Esophagus squamous epithelium (tissue), 4 donors: ENCODE results near the gene IL10RA.

Experiments
- POLR2A ChIP-seq, 4 donors: fragments of 450-650 bp; IDR thresholded peaks; one replicate each; pipeline ENCODE4 v1.6.1; 2017; ENCODE audit warnings: antibody characterized with exemption in 4 of 4, mild to moderate bottlenecking in 4 of 4, moderate library complexity in 3 of 4
- TF ChIP-seq, protein P1 (sequence below), 6 experiments: fragments of 450-650 bp in 4 of 6; fragments of 200-600 bp in 2 of 6; sonication (generic) in 2 of 6; IDR thresholded peaks; one replicate each; pipeline ENCODE4 v1.5.1; 2016 to 2019; ENCODE audit warnings: antibody characterized with exemption in 6 of 6, mild to moderate bottlenecking in 4 of 6, moderate library complexity in 4 of 6

DNA sequence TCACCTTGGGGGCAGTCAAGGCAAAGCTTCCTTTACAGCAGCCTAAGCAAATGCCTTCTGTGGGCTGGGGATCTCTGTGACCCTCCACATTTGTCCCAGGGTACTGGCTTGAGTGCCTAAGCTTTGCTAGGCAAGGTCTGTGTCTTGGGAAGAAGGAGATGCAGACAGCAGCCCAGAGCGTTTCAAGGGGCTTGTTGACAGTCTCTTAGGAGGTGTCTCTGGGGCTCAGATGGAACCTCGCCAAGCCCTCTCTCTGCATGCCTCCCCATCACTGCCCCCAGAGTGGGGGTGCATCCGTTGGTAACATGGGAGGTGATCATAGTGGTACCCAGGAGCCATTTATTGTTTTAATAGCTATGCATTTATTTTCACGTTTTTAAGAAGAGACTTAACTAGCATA lies 61.6 kb downstream of the IL10RA start:
- TF ChIP-seq POLR2A (IDR thresholded peaks at IDR 0.05), result no peak
- TF ChIP-seq, protein P1, sequence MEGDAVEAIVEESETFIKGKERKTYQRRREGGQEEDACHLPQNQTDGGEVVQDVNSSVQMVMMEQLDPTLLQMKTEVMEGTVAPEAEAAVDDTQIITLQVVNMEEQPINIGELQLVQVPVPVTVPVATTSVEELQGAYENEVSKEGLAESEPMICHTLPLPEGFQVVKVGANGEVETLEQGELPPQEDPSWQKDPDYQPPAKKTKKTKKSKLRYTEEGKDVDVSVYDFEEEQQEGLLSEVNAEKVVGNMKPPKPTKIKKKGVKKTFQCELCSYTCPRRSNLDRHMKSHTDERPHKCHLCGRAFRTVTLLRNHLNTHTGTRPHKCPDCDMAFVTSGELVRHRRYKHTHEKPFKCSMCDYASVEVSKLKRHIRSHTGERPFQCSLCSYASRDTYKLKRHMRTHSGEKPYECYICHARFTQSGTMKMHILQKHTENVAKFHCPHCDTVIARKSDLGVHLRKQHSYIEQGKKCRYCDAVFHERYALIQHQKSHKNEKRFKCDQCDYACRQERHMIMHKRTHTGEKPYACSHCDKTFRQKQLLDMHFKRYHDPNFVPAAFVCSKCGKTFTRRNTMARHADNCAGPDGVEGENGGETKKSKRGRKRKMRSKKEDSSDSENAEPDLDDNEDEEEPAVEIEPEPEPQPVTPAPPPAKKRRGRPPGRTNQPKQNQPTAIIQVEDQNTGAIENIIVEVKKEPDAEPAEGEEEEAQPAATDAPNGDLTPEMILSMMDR (IDR thresholded peaks at IDR 0.05), result no peak
